Activated T-cell treated with anti-CD3 and anti-CD28 coated beads for 48 hours (primary cell): ENCODE results near the gene ZNF835.

Source experiments
- DNase-seq: peaks from one replicate; pipeline ENCODE4 v3.0.0-alpha.2; 2020; ENCODE audit warnings: low read depth

Gene ZNF835

DNA sequence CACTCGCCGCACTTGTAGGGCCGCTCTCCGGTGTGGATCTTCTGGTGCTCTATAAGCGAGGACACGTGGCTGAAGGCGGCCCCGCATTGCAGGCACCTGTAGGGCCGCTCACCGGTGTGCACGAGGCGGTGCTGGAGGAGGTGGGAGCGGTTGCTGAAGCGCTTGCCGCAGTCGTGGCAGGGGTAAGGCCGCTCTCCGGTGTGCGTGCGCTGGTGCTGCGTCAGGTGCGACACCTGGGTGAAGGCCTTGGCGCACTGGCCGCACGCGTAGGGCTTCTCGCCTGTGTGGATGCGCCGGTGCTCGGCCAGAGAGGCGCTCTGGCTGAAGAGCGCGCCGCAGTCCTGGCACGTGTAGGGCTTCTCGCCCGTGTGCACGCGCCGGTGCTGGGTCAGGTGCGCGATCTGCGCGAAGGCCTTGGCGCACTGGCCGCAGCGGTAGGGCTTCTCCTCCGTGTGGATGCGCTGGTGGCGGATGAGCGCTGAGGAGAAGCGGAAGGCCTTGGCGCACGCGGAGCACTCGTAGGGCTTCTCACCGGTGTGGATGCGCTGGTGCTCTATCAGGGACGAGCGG is 7.5 kb downstream of the ZNF835 start:
- no peak for DNase-seq

- DNase-seq: no peak
Observed at GRCh38 chr19:56661248-56661647, 10.3 kb downstream of the ZNF835 start.

GRCh38 chr19:56660381-56661107 is 11.0 kb downstream of the ZNF835 start:
- DNase-seq: no peak

GRCh38 chr19:56654151-56654550 is 17.4 kb downstream of the ZNF835 start:
- no peak for DNase-seq

DNA sequence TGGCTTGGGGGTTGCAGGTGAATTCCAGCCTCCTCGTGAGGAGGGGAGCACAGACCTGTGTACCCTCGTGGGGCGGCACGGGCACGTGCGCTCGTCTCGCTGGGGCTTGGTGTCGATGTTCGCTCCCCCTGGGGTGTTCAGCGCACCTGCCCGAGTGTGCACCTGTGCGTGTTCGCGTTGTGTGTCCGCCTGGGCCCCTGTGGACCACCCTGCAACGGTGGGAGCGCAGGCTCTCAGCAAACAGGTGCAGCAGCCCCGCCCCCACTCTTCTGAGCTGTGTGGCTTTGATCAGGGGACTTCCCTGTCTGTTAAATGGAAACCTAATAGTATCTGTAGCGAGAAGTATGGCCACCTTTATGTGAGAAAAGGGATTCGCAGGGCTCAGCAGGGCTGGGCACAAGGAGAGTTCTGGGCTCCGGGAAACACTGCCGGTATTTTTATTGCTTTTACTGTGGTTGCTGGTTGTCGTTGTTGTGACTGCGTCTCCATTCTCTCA is 28.0 kb downstream of the ZNF835 start:
- no peak for DNase-seq

DNA sequence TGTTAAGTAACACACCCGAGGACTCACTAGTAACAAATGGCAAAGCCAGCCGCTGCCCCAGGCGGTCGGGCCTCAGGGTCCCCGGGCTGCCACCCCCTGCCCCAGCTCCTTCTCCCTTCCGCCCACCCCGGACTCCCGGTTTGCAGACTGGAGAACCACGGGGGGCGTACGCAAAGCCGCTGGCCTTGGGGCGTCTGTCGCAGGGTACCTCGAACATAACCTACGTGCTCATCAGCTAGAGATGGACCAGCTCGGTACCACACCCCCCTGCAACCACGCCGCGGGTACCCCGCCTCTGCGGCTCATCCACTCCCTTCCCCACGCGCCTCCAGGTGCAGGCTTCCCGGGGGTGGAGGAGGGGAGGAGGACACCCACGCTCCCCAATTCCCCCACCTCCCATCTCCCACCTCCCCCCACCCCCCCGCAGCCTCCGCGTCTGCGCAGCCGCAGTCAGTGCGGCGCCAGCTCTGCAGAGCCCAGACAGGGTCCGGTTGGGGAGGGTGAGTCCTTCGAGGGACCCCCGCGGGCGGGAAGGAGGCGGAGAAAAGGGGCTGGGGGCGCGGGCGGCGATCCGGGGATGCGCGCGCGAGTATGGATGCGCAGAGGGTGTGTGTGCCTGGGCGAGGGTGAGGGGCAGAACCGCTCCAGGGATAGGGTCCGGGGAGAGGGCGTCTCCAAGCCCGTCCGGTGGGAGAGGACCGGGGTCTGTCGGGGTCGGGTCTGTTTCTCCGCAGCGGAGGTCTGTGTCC is 28.7 kb downstream of the ZNF835 start, which contains the start of gene SMIM17:
Gene SMIM17 (plus strand): TSS at position 449 of the 749 bp plus-strand sequence. CDS start 2,509 bp downstream, outside the sequence.
- DNase-seq: no peak

GRCh38 chr19:56639217-56639616 is 32.3 kb downstream of the ZNF835 start:
- DNase-seq: no peak

GRCh38 chr19:56637976-56638555 is 33.5 kb downstream of the ZNF835 start:
- peak; percentile 29 for DNase-seq

DNA sequence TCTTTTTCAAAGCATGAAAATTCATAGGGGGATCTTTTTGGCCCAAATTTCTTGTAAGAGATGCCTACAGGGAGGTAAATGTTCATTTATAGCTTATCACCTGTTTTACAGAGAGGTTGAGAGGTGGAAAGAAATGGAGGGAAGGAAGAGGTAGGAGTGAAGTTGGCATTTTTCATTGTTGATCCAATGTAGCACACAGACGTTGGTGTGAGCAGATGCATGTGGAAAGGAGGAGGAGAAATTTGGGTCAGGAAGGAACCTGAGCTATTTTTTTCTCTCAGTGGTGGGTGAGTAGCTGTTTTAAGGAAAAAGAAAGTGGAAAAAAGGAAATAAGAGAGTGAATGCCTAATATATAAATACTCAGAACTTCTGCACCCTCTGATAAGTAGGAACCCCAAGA is 38.5 kb downstream of the ZNF835 start:
- DNase-seq: no peak

GRCh38 chr19:56625708-56626107 is 45.8 kb downstream of the ZNF835 start:
- no peak for DNase-seq

DNA sequence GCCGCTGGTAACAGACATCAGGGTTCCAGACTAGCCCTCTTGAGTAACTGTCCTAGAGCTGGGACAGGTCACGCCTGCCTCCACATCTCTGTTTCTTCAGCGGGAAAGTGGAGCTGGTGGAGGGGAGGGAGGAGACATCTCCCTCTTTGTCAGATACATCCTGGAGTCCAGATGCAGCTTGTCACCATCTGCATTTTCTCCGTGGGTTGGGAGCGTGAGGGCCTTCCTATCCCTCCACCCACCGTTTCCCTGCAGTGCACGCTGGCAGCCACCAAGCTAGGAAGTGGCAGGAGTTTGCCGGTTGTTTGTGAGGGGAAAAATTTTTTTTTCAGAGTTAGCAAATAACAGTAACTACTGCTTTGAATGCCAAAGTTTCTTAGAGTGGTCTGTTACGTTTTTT is 48.6 kb downstream of the ZNF835 start:
- no peak for DNase-seq

DNA sequence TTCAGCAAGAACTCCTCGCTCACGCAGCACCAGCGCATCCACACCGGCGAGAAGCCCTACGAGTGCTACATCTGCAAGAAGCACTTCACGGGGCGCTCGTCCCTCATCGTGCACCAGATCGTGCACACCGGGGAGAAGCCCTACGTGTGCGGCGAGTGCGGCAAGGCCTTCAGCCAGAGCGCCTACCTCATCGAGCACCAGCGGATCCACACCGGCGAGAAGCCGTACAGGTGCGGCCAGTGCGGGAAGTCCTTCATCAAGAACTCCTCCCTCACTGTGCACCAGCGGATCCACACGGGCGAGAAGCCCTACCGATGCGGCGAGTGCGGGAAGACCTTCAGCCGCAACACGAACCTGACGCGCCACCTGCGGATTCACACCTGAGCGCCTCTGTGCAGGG is 49.2 kb downstream of the ZNF835 start:
- no peak for DNase-seq

- no peak for DNase-seq
Observed at GRCh38 chr19:56619121-56619520, 52.4 kb downstream of the ZNF835 start.

- no peak for DNase-seq
Observed at GRCh38 chr19:56617531-56617930, 54.0 kb downstream of the ZNF835 start.

DNA sequence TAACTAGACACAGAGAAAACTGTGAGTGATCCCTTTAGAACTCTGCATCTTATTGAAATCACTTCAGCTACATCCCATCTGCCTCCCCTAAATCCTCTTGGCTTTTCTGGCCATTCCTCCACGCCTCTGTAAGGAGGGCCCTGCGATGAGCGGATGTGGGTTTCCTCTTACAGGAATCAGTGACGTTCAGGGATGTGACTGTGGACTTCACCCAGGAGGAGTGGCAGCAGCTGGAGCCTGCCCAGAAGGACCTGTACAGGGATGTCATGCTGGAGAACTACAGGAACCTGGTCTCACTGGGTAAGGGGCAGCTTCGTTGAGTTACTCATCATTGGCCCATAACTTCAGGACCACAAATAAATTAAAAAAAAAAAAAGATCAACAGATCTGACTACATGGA is 57.9 kb downstream of the ZNF835 start:
- DNase-seq: no peak

- DNase-seq: no peak
Observed at GRCh38 chr19:56612737-56613136, 58.8 kb downstream of the ZNF835 start.
